HG03103 (cell line): ENCODE results near the gene TMEM44.

Experiments used
- ATAC-seq: cut with Tn5 transposase; IDR thresholded peaks from one replicate; pipeline ENCODE4 v1.9.1; 2021; ENCODE audit warnings: low read depth; ENCODE audit not compliant: unreplicated experiment

TMEM44 gene

DNA sequence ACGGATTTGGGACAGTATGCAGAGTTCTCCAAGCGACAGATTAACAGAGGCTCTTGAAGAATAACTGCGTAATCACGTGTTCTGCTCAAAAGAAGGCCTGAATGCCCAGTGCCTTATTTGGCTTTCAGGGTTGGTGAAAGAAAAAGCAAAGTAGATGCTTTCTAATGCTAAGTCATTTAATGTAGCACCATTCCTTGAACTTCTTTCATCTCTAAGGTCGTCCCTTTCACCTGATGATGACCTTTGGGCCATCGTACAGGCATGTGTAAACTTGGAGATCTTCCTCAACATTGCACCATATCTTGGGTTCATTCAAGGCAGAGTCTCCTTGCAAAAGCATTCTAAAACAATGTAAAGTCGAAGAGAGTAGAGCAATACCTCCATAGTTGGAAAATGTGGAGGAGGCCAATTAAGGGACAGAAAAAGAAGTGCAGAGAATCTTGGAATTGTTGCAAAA lies 48.9 kb downstream of the TMEM44 start:
- no peak for ATAC-seq

DNA sequence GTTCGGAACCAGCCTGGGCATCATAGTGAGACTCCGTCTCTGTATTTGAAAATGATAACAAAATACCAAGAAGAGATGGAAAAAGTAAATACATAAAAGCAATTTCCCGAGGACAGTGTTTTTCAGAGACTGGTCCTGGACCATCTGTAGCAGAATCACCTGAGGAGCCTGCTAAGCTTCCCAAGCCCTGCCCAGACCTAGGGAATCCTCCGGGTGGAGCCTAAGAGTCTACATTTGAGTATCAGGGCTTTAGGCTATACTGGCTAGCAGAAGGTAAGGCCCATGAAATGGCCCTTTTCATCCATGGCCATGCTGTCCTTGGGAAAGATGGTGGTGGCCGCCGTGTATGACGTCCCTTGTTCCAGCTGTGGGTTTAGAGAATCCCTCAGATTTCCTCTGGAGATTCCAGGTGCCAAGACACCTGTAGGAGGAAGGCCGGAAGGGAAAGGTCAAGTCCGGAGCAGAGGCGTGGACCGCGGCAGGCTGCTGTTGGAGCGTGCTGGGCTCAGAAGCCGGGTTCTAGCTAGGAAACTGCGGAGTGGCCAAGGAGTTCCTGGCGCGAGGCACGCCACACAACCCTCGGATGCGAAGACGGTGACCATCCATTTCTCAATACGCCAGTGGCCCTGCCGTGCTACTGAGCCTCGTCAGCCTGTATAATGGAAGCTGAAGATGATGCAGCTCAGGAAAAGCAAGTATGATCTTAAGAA lies 50.9 kb downstream of the TMEM44 start:
- no peak for ATAC-seq

DNA sequence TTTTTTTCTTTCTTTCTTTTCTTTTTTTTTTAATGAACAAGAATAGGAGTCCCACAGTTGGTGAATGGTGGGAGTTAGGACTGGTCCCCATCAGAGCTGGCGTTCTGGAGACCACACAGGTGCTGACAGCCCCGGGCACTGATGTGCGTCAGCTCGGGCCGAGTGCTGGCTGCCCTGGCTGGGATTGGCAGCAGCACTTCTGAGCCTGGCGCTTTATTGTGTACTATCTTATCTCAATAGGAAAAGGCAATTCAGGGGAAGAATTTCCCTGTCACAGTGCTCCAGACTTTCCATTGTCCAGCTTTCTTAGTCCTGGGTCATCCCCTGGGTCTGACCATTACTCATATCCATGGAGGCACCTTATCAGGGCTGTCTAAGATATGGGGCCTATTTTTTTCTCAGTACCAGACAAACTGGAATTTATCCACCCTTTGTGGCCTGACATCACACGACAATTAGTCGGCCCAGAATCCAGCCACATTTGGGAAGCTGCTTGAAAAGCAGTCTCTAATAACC lies 54.1 kb downstream of the TMEM44 start:
- no peak for ATAC-seq

DNA sequence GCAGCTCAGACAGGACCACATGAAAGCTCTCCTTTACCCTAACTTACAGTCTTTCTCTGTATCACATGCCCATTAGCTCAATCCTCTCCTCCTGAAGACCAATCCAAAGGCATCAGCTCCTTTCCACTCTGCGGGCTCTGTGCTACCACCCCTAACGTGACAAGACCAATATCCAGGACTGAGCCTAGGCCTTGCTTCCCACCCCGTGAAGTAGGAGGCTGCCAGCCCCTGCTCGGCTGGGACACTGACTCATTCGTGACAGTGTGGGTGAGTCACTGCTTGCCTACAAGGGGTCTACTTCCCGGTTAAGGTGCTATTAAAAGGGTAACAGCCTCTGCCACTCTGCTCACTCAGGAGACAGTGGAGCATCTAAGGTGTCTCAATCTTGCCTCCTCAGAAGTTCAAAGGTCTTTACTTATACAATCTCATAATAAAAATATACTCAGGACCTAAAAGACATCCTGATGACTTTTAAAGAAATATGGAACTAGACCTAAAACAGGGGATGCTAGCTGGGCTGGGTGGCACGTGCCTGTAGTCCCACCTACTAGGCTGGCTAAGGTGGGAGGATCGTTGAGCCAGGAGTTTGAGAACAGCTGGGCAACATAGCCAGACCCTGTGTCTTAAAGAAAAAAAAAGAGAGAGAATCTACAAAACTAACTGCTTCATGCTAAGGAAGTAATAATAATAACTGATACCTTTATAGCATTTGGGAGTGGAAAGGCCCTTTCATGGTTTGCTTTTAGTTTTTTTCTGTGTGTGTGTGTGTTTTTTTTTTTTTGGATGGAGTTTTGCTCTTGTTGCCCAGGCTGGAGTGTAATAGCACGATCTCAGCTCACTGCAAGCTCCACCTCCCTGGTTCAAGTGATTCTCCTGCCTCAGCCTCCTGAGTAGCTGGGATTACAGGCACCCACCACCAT lies 55.0 kb downstream of the TMEM44 start:
- no peak for ATAC-seq

DNA sequence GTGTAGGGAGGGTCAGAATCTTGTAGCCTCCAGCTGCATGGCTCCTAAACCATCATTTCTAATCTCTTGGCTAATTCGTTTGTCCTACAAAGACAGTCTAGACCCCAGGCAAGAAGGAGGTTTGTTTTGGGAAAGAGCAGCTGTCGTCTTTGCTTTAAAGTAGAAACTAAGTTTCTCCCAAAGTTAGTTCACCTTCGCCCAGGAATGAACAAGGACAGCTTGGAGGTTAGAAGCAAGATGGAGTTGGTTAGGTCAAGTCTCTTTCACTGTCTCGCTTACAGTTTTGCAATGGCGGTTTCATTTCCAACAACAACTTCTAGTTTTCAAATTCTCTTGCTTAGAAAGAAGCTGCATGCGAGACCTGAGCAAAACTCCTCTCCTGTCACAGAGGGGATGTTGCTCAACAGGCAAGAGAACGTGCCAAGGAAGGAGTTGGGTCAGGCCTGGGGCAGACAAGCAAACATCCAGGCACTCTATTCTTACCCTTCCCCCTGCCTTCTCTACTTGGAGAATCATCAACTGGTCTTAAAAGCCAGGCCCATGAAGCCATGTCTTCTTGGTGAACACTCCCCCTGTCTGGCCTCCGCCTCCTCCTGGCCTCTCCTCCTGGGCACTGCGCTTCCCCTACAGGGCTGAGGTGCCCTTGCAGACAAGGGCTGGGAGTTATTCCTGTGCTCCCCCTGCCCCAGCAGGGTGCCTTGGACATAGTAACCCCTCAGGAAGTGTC lies 57.6 kb downstream of the TMEM44 start:
- no peak for ATAC-seq

DNA sequence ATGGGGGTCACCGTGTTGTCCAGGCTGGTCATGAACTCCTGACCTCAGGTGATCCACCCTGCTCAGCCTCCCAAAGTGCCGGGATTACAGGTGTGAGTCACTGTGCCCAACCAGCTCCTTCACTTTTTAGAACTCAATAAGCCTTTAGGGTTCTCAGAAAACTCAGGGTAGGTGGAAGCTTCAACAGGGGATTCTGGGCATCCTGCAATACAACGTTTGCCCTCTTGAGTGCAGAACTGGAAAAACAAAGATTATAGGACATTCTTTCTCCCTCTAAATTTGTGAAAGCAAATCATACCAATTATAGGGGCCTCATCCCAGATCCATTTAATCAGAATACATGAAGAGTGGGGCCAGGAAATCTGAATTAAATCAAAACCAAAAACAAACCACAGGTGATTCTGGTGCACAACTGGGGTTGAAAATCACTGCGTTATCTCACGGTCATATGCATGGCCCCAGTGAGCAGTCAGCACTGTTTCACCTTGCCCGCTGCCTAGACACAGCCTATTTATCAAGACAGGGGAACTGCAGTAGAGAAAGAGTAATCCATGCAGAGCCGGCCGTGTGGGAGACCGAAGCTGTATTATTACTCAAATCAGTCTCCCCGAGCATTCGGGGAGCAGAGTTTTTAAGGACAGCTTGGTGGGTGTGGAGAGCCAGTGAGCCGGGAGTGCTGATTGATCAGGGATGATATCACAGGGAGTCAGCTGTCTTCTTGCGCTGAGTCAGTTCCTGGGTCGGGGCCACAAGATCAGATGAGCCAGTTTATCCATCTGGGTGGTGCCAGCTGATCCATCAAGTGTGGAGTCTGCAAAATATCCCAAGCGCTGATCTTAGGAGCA lies 58.4 kb downstream of the TMEM44 start:
- ATAC-seq: no peak

DNA sequence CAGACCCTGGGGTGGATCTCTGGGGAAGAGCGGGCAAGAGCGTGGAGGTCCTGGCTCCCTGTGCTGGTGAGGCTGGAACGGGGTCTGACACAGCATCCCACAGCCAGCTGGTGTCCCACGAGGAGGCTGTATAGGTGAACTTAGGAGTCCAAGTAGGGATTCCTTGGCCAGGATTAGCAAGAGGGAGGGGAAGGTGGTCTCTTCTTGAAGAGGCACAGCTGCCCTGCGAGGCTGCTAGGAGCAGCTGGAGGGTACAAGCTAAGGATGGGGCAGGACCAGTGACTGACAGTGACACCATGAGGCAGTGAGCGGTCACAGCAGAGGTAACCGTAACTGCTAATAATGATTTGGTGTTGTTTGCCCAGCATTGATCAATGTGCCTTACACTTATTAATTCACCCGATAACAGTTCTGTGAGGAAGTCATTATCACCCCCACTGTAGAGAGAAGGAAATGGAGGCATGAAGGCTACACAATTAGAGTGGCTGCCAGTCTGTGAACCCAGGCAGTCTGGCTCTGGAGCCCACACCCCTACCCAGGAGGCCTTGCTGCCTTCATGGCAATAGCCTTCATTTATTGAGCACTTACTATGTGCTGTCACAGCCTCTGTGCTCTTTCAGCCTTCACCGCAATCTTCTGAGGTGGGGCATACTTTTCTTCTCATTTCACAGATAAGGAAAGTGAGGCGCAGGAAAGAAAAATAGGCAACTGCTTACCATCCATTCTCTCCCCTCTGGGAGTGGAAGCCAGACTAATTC lies 59.4 kb downstream of the TMEM44 start:
- peak; percentile 71 for ATAC-seq

DNA sequence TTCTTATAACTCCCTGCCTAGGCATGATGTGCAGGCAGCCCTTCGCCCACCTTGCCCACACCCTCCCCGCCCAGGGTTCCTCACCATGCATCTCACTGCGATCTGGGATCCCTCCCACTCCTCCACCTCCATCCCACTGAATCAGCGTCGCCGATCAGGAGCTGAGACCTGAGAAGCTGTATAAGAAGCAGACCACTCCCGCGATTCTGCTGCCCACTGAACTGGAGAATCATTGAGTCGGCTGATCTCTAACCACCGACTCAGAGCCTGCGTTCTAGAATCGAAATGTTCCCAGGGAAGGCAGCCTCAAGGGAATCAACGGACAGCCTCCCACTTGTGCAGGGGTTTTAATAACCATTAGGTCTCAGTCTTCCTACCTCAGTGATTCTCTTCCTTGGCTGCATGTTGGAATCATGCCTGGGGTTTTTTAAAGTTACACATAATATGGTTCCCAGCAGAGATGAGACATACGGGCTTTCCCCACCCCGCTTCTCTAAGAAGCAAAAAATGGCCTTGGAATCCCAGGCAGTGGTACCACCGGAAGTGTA lies 60.2 kb downstream of the TMEM44 start:
- no peak for ATAC-seq

DNA sequence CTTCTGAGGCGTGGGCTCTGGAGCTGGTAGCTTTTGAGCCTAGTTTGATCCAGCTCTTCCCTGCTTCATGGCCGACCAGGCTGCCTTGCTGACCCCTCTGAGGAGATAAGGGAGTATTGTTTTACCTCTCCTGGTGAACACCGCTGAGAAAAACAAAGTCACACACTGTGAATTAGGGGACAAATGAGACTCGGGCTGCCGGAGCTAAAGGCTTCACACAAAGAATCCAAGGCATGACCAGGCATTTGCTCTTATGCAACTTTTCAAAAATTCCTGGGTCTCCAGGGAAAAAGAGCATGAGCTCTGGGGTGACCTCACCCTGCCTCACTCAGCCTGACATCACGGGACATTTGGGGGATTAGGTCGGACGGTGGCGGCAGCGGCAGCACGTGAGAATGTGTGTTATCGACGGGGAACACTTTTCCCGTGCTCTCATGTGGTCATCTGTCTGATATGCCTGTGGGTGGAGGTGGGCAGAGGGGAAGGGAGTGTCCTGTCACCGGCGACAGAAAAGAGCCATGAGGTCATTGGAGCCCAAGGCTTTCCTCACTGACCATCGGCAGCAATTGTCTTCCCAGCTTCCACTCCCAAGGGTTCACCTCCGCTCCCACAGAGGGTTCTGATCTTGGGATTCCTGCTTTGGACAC lies 61.0 kb downstream of the TMEM44 start:
- ATAC-seq: no peak

DNA sequence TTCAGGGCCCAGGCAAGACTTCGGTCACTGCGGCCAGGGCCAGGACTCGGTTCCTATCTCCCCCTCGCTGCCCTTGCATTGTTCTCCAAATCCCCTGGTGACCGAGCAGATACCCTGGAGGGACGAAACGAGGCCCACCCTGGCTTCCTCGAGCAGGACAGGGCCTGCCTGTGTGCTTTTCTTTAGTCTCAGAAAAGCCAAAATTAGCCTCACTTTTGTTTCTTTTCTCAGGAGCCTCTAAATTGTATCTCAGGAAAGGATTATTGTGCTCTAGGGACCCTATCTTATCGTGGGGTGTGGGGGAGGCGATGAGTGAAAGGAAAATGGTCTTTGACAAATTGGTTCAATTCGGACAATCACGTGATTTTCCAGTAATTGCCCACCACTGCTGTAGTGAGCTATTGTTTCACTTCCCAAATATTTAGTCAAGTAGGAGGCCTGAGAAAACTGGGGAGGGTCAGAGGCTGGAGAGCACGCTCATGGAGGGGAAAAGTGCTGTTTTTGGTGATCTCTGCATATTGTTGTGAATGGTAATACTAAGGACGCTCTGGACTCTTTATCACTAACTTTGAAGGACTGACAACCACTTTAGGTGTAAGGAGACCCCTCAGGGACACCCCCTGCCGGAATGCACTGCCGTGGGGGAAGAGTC lies 61.6 kb downstream of the TMEM44 start:
- ATAC-seq: no peak

DNA sequence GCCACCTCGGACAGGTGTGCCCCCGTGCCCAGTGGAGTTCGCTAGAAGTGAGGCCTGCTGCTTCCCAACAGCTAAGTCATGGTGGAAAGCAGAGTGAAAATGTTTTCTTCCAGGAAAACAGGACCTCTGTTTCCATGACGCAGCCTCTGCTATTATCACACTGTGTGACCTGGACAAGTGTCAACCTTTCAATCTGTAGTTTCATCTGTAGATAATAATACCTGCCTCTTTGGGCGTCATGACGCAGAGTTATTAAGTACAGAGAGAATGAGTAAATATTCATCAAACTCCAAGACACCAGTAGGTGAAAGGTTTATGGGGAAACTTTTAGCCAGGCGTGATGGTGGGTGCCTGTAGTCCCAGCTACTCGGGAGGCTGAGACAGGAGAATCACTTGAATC lies 62.3 kb downstream of the TMEM44 start:
- no peak for ATAC-seq

DNA sequence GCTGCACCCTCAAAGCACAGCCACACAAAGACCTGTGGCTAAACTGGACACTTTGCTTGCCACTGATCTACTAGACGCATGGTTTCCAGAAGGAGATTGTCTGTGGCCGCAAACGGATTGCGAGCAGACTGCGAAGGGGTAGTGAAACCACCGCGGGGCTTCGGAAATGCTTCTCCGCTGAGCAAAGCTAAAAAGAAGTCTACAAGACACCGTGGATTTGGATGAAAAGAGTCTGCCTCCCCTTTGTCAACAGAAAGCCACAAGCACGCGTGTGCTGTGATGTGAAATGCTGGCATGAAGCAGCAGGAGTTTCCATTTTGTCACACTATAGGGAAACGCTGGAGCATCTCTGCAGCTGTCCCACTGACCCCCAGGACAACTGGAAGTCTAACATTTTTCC lies 63.0 kb downstream of the TMEM44 start:
- ATAC-seq: no peak

DNA sequence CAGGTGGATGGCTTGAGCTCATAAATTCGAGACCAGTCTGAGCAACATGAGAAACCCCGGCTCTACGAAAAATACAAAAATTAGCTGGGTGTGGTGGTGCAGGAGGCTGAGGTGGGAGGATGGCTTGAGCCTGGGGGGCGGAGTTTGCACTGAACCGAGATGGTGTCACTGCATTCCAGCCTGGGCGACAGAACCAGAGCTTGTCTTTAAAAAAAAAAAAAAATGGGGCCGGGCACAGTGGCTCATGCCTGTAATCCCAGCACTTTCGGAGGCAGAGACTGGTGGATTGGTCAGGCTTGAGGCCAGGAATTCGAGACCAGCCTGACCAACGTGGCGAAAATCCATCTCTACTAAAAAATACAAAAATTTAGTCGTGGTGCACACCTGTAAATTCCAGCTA lies 64.0 kb downstream of the TMEM44 start:
- ATAC-seq: no peak

DNA sequence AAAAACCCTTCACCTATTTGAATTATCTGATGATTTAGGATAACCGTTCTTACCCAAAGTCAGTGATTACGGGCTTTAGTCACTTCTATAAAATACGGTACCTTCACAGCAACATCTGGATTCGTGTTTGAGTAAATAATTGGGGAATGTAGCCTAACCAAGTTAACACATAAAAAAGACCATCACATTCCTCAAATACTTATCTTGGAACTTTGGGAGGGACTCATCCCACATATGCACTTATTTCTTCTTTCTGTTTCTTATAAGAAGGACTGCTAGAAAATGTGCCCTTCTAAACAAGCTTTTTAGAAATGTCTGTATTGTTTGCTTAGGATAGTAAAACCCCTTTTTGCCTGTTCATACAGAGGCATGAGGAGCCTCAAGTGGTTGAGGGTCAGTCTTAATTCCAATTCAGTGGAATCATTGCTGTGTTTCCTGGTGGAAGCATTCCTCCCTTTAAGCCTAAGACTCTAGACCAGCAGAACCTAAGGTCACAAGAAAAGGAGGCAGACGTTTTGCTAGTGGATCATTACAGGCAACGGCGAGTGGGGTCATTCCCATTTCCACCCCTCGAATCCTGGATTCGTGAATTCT lies 67.5 kb downstream of the TMEM44 start:
- ATAC-seq: no peak

DNA sequence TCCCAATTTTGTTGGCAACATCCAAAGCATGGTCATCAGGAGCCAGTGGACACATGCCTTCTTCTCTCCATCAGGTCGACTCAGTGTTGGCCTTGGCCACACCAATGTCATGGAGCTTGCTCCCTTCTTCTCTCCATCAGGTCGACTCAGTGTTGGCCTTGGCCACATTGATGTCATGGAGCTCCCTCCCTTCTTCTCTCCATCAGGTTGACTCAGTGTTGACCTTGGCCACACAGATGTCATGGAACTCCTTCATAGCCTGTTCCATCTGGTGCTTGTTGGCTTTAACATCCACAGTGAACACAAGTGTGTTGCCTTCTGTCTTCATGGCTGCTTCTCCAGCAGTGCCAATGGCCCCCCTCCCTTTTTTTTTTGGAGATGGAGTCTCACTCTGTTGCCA lies 70.2 kb downstream of the TMEM44 start:
- no peak for ATAC-seq

DNA sequence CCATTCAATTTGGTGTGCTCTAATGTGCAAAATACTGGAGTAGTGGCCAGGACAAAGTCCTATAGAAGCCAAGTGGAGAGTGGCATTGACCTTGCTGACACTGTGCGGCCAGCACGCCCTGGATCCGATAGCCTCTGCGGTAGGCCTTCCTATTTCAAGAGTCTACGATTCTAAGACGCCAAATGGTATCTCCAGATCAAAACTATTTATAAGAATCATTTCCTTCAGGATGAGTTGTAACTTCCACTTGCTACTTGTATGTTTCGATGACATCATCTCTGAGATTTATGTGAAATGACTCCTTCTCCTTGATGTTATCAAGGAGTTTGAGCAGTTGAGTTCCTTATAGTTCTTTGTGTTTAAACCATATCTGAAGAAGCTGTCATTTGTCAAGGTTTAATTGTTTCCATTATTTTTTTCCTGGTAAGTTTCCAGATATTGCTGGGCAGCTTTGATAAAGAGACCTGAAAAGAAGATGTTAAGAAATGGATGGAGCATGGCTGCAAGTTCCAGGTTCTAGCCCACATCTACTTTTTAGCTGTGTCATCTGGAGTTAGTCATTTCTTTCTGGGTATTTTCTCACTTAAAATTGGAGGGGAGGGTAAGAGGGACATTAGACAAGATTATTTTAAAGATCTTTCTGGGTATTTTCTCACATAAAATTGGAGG lies 71.8 kb downstream of the TMEM44 start:
- no peak for ATAC-seq

DNA sequence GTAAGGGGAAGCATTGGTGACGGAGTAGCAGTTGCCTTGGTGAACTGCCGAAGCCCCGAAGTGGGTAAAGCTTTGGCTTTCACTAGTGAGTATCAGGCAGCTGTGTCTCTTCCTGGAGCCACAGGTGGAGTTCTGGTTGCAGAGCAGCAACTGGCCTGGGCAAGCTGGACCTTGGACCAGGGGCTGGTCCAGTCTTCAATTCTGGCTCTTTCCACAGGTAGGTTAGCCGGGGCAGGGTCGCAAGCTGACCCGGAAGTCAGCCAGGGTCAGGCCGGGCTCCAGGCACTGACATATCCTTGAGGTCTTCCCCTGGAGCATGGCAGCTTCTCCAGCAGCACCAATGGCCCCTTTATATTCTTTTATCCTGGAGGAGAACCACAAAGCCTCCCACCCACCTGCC lies 73.2 kb downstream of the TMEM44 start:
- ATAC-seq: no peak
